Esophagus muscularis mucosa (tissue), 3 donors: ENCODE data around the gene RHOF.

Experiments used
- POLR2A ChIP-seq: fragments of 450-650 bp; IDR thresholded peaks from one replicate; pipeline ENCODE4 v1.6.1; 2017; ENCODE audit warnings: antibody characterized with exemption, moderate library complexity, mild to moderate bottlenecking, low read depth
- POLR2AphosphoS5 ChIP-seq, 2 donors: sonication (generic); formaldehyde crosslinking; IDR thresholded peaks; one replicate each; pipeline ENCODE4 v1.6.1; 2017; ENCODE audit warnings: antibody characterized with exemption in 2 of 2
- TF ChIP-seq, protein P1 (sequence below), 3 experiments: fragments of 200-600 bp in 2 of 3; fragments of 450-650 bp in 1 of 3; sonication (generic) in 2 of 3; IDR thresholded peaks; one replicate each; pipeline ENCODE4 v1.5.1; 2017 to 2019; ENCODE audit warnings: antibody characterized with exemption in 3 of 3, mild to moderate bottlenecking in 2 of 3, moderate library complexity in 1 of 3

DNA sequence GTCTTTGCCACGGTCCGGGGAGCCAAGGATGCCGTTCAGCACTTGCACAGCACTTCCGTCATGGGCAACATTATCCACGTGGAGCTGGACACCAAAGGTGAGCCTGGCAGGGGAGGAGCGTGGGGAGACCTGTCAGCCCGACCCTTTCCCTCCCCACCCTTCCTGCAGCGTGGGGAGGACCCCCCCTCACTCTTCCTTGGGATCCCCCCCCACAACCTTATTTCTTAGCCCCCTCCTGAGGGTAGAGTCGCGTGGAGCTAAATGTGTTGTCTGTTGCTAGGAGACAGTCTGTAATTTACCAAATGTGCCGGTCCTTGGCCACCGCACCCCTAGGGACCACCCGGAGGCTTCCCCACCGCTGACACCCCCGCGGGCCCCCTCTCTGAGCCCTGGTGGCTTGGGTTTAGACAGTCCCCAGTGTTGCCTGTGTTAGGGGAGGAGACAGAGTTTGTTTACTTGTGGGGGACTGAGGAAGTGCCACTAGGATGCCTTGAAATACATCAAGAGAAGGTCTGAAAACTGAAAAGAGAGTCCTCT lies 12.6 kb upstream of the RHOF start:
- TF ChIP-seq, protein P1, sequence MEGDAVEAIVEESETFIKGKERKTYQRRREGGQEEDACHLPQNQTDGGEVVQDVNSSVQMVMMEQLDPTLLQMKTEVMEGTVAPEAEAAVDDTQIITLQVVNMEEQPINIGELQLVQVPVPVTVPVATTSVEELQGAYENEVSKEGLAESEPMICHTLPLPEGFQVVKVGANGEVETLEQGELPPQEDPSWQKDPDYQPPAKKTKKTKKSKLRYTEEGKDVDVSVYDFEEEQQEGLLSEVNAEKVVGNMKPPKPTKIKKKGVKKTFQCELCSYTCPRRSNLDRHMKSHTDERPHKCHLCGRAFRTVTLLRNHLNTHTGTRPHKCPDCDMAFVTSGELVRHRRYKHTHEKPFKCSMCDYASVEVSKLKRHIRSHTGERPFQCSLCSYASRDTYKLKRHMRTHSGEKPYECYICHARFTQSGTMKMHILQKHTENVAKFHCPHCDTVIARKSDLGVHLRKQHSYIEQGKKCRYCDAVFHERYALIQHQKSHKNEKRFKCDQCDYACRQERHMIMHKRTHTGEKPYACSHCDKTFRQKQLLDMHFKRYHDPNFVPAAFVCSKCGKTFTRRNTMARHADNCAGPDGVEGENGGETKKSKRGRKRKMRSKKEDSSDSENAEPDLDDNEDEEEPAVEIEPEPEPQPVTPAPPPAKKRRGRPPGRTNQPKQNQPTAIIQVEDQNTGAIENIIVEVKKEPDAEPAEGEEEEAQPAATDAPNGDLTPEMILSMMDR (IDR thresholded peaks at IDR 0.05) = no peak
- no peak for TF ChIP-seq POLR2A
- no peak for TF ChIP-seq POLR2AphosphoS5 (IDR thresholded peaks at IDR 0.05)
